ENCODE results near the gene PTGDS. TPM values are rescaled to one million over a fixed set of nuclear protein-coding genes. Genes with fewer than 3 reads are reported as not detected.

The PTGDS gene
- total and polyA plus RNA-seq, 10 donors = 134 to 1,396 (median 412) TPM

GRCh38 chr9:137025517-137025966 is 48.2 kb downstream of the PTGDS start:
- TF ChIP-seq CTCF (IDR thresholded peaks at IDR 0.05 in 8 of 11, conservative IDR thresholded peaks at IDR 0.05 in 3 of 11) = no peak
- no peak for TF ChIP-seq POLR2A (IDR thresholded peaks at IDR 0.05)
- TF ChIP-seq POLR2AphosphoS5 (IDR thresholded peaks at IDR 0.05) = peak in 1 of 3 donors; percentile 22
- Histone ChIP-seq H3K27me3 (replicated peaks in 1 of 7) (no peaks in the 10 kb centered on the region), H3K36me3 (peaks cover 0 to 16% (median 2%) of the 10 kb centered on the region in 6 donors), H3K4me3 (no peak overlapping the region), H3K27ac (peak overlapping the region in 3 of 8 donors; percentile 8 to 93 (median 13)), H3K4me1 (peaks cover 27 to 85% (median 61%) of the 10 kb centered on the region in 6 donors), H3K9me3 (no peaks in the 10 kb centered on the region)
- intact Hi-C loops (cut with DNase I; ENCODE audit: low total_unique reads) = no loop called here
- 58 to 83% (median 74%) methylated on average over 14 to 21 of the region's 21 CpGs for WGBS, 5 donors
- peak; percentile 87 for DNase-seq

- peak; percentile 76 for DNase-seq
- 63 to 83% (median 80%) methylated on average over 1 to 2 of the region's 2 CpGs for WGBS, 5 donors
- H3K36me3 ChIP-seq = peaks cover 0 to 8% (median 0%) of the 10 kb centered on the region in 6 donors
- H3K4me1 ChIP-seq = peaks cover 35 to 91% (median 69%) of the 10 kb centered on the region in 6 donors
- H3K27ac ChIP-seq = peak overlapping the region in 3 of 8 donors; percentile 60 to 93 (median 66)
- no peak for TF ChIP-seq POLR2AphosphoS5 (IDR thresholded peaks at IDR 0.05)
- no peak for TF ChIP-seq CTCF (IDR thresholded peaks at IDR 0.05 in 8 of 11, conservative IDR thresholded peaks at IDR 0.05 in 3 of 11)
- TF ChIP-seq POLR2A (IDR thresholded peaks at IDR 0.05) = no peak
- H3K4me3 ChIP-seq = peak overlapping the region in 1 of 8 donors; percentile 86
- no peaks in the 10 kb centered on the region for H3K9me3 ChIP-seq
- intact Hi-C loops (cut with DNase I; ENCODE audit: low total_unique reads) = no loop called here
- no peaks in the 10 kb centered on the region for H3K27me3 ChIP-seq (replicated peaks in 1 of 7)
These were observed 49.1 kb downstream of the PTGDS start for GRCh38 chr9:137026384-137026783.

- DNase-seq = peak; percentile 76
- intact Hi-C loops (cut with DNase I; ENCODE audit: low total_unique reads) = no loop called here
- 66 to 81% (median 78%) methylated on average over 4 of the region's 4 CpGs for WGBS, 5 donors
- Histone ChIP-seq H3K4me3 (peak overlapping the region in 5 of 8 donors; percentile 37 to 86 (median 41)), H3K27ac (peak overlapping the region in 4 of 8 donors; percentile 13 to 93 (median 63)), H3K27me3 (replicated peaks in 1 of 7) (no peaks in the 10 kb centered on the region), H3K36me3 (peaks cover 0 to 6% (median 0%) of the 10 kb centered on the region in 6 donors), H3K4me1 (peaks cover 39 to 93% (median 74%) of the 10 kb centered on the region in 6 donors), H3K9me3 (no peaks in the 10 kb centered on the region)
- TF ChIP-seq POLR2AphosphoS5 (IDR thresholded peaks at IDR 0.05) (no peak), POLR2A (IDR thresholded peaks at IDR 0.05) (no peak), CTCF (IDR thresholded peaks at IDR 0.05 in 8 of 11, conservative IDR thresholded peaks at IDR 0.05 in 3 of 11) (no peak)
These were observed 49.5 kb downstream of the PTGDS start for GRCh38 chr9:137026828-137027227.

GRCh38 chr9:137027369-137028262 is 50.3 kb downstream of the PTGDS start, which contains the start of gene ABCA2:
TSS of gene ABCA2 (minus strand) at chr9:137028237. CDS start at chr9:137028140, 97 bp downstream.
- Histone ChIP-seq H3K36me3 (peaks cover 0 to 2% (median 0%) of the 10 kb centered on the region in 6 donors), H3K27ac (peak within 1 kb of the TSS; percentile 57 to 94 (median 84)), H3K4me3 (peak within 1 kb of the TSS; percentile 55 to 86 (median 65)), H3K4me1 (peaks cover 47 to 94% (median 79%) of the 10 kb centered on the region in 6 donors), H3K9me3 (no peaks in the 10 kb centered on the region), H3K27me3 (replicated peaks in 1 of 7) (no peaks in the 10 kb centered on the region)
- TF ChIP-seq POLR2AphosphoS5 (IDR thresholded peaks at IDR 0.05) (no peak), POLR2A (IDR thresholded peaks at IDR 0.05) (no peak), CTCF (IDR thresholded peaks at IDR 0.05 in 8 of 11, conservative IDR thresholded peaks at IDR 0.05 in 3 of 11) (no peak)
- WGBS, 5 donors = 4 to 43% (median 10%) methylated on average over 9 to 95 of the region's 95 CpGs
- DNase-seq = peak; percentile 89
- intact Hi-C loops (cut with DNase I; ENCODE audit: low total_unique reads) = no loop called here
